ENCODE results near the gene HEATR5B.
"Not testable (repeated sequence)": the region's sequence is repeated elsewhere in the genome, so short reads cannot be mapped to it uniquely, and the experiment has no call there.

Gene HEATR5B

DNA sequence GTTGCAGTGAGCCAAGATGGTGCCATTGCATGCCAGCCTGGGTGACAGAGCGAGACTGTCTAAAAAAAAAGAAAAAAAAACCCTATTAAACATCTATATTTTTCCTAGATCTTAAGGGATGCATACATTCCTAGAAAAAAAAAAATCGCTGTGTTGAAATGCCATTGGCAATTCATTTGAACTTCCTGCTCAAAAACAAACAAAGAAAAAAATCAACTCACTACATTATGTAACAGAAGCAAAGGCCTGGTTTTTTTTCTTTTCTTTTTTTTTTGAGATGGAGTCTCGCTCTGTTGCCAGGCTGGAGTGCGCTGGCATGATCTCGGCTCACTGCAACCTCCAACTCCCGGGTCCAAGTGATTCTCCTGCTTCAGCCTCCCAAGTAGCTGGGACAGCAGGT lies 96.2 kb downstream of the HEATR5B start:
- no peak for DNase-seq (ENCODE audit: low read depth in 3 of 3, low spot score in 1 of 3)

GRCh38 chr2:36982467-36982866 lies 101.7 kb downstream of the HEATR5B start:
- no peak for DNase-seq (ENCODE audit: low read depth in 3 of 3, low spot score in 1 of 3)

- no peak for DNase-seq (ENCODE audit: low read depth in 3 of 3, low spot score in 1 of 3)
Observed at GRCh38 chr2:36981911-36982310, 102.3 kb downstream of the HEATR5B start.

DNA sequence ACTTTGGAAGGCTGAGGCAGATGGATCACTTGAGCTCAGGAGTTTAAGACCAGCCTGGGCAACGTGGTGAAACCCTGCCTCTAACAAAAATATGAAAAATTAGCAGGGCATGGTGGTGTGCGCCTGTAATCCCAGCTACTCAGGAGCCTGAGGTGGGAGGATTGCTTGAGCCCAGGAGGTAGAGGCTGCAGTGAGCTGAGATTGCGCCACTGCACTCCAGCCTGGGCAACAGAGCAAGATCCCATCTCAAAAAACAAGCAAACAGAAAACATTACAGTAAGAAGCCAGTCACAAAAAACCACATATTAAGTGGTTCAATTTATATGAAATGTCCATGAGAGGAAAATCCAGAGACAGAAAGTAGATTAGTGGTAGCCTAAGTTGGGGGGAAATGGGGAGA lies 105.2 kb downstream of the HEATR5B start:
- not testable (repeated sequence) for DNase-seq (ENCODE audit: low read depth in 3 of 3, low spot score in 1 of 3)

DNA sequence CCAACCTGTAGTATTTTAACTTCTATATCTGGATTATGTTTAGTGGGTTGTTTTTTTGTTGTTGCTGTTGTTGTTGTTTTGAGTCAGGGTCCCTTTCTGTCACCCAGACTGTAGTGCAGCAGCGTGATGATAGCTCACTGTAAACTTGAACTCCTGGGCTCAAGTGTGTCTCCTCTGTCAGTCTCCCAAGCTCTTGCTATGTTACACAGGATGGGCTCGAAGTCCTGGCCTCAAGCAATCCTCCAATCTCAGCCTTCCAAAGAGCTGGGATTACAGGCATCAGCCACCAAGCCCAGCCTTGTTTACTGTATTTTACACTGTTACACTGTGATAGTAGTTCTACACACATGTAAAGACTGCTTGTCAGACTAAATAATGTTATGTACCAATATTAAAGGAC lies 108.1 kb downstream of the HEATR5B start:
- DNase-seq (ENCODE audit: low read depth in 3 of 3, low spot score in 1 of 3) = no peak

- DNase-seq (ENCODE audit: low read depth in 3 of 3, low spot score in 1 of 3) = no peak
Observed at GRCh38 chr2:36975306-36975705, 108.9 kb downstream of the HEATR5B start.

DNA sequence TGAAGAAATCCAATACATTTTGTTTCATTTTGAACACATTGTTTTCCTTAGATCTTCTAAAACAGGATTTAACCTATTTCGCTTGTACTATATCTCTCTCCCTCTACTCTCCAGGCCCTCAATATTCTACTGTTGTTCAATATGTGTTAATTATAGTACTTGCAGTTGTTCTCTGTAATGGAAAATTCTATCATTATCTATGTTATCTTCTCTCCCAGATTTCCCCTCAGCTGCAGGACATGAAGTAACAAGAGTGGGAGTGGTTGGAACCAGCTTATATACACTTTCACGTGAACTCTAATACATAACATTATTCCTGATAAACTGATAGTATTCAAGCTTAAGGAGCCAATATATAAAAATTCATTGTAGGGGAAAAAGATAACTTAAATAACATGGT lies 110.9 kb downstream of the HEATR5B start:
- no peak for DNase-seq (ENCODE audit: low read depth in 3 of 3, low spot score in 1 of 3)

GRCh38 chr2:36971990-36972389 lies 112.2 kb downstream of the HEATR5B start:
- DNase-seq (ENCODE audit: low read depth in 3 of 3, low spot score in 1 of 3) = no peak

DNA sequence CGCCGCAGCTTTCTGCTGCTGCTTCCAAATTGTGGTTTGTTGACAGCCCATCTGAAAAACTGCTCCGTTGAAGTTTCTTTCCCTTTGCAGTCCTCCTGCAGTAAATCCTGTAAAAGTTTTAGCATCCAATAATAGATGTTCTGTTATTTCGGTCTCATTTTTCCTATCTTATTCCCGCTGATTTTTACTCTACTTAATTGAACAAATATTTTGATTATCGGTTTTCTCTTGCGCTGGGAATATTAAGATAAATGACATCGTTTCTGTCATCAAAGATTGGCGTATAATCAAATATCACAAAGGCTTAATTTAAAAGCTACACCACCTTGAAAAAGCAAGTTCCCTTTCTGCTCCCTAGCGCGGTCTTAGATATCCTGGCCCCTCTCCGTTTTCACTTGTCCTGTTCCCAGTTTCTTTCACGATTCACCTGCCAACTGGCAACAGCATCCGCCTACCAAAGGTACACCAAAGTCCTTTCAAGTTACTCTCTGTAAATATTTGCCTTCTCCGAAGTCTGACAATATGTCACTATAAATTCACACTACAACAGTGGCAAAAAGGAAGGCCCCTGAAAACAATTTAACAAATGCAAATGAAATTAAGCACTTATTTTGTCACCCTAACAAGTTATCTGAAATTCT lies 116.8 kb downstream of the HEATR5B start:
- DNase-seq (ENCODE audit: low read depth in 3 of 3, low spot score in 1 of 3) = no peak

DNA sequence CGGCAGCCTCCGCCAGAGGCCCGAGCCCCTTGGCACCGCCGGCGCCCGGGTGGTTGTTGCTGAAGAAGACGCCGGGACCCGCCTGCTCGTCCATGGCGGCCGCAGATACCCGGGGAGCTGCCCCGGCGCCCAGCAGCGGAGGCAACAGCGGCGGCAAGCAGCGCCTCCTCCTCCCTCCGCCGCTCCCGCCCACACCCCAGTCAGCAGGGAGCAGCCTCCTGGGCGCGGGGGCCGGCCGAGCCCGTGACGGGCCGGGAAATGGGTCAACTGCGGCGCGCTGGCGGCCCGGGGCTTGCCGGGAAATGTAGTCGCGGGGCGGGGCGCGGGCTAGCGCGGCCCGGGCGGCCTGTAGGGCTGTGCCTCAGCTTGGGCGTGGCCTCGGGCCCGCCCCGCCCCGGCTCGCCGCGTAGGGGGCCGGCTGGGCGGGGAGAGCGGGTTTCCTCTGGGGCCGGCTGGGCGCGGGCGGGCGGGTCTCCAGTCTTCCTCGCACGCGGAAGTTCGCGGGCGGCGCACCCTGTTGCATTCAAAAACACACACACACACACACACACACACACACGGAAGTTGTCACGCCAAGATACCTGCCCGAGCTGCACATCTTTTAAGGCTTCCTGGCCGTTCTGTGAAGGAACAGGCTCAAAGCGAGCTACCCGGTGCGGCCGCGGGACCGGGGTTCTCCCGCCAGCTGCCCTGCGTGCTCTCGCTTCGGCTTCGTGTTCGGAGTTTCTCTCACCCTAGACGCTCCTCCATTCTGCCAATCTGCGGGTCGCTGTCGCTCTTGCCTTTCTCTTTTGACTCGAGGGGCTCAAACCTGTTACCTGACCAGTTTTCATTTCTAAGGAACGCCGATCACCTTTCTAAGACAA lies 117.6 kb downstream of the HEATR5B start, which contains the start of gene STRN:
TSS of gene STRN (minus strand) at position 167 of the 866 bp plus-strand sequence. CDS start at position 94, 73 bp downstream.
- peak; percentile 91 to 97 (median 94) for DNase-seq (ENCODE audit: low read depth in 3 of 3, low spot score in 1 of 3)

- peak in 2 of 3 donors; percentile 10 to 36 for DNase-seq (ENCODE audit: low read depth in 3 of 3, low spot score in 1 of 3)
Observed at GRCh38 chr2:36965751-36966369, 118.3 kb downstream of the HEATR5B start.

DNA sequence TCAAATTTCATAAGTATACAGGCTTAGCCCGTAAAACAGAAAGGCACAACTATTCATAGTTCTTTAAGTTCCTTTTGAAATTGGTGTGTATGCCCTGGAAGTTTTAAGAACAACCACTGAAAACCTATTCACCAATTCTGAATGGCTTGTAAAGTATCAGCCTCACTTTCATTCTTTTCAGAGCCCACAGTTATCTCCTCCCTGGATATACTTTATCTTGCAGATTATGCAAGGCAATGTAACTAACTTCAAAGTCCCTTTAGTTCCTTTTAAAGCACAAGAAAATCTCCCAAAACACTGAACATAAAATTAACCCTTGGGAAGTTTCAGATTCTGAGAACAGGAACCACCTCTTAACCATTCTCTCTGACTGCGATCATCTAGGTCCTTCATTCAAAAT lies 119.0 kb downstream of the HEATR5B start:
- no peak for DNase-seq (ENCODE audit: low read depth in 3 of 3, low spot score in 1 of 3)

DNA sequence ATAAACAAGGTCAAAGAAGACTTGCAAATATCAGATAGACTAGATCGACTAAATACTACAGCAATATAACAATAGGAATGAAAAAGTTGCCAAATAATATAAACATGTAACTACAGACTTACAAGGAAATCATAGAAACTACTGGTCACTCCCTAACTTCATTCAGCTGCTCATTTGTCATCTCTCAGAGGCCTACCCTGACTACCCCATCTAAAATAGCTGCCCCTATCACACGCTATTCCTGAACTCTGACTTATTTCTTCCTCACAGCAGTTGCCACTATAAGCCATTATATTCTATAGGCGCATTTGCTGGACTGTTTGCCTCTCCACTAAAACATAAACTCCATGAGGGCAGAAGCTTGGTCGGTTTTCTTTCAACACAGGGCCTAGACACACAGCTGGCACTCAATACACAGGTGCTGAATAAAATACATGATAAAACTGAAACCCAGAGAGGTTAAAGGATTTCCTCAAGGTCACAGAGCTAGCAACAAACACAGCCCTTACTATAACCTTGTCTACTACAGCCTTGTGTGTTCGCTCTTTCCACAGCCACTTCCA lies 119.6 kb downstream of the HEATR5B start:
- no peak for DNase-seq (ENCODE audit: low read depth in 3 of 3, low spot score in 1 of 3)

GRCh38 chr2:36963734-36964133 lies 120.4 kb downstream of the HEATR5B start:
- DNase-seq (ENCODE audit: low read depth in 3 of 3, low spot score in 1 of 3) = no peak

- no peak for DNase-seq (ENCODE audit: low read depth in 3 of 3, low spot score in 1 of 3)
Observed at GRCh38 chr2:36963106-36963505, 121.1 kb downstream of the HEATR5B start.

- no peak for DNase-seq (ENCODE audit: low read depth in 3 of 3, low spot score in 1 of 3)
Observed at GRCh38 chr2:36960773-36961172, 123.4 kb downstream of the HEATR5B start.

DNA sequence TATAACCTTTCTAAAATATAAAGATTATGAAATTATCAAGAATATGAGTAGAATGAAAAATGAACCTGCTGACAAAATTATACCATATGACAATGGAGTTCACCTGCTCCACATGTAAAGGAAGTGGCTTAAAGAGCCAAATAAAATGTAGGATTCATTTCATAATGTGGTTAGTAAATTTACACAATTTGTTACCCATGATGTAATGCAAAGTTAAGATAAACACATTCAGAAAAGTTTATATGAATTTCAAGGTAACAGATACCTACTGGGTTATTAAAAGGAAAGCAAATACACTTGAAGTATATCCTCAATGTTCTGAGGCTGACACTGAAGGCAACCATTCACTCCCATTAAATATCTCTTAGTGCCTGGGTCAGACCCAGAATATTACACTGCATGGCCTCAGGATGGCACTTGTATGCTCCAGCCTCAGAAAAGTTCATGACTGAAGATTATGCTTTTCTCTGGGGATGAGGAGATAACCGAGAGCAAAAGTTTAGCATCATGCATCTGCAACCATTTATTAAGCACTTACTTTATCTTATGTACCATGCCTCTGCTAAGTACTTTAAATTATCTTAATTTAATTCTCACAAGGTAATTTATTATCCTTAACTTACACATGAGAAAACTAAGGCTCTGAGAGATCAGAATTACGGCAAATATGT lies 124.0 kb downstream of the HEATR5B start:
- DNase-seq (ENCODE audit: low read depth in 3 of 3, low spot score in 1 of 3) = no peak

DNA sequence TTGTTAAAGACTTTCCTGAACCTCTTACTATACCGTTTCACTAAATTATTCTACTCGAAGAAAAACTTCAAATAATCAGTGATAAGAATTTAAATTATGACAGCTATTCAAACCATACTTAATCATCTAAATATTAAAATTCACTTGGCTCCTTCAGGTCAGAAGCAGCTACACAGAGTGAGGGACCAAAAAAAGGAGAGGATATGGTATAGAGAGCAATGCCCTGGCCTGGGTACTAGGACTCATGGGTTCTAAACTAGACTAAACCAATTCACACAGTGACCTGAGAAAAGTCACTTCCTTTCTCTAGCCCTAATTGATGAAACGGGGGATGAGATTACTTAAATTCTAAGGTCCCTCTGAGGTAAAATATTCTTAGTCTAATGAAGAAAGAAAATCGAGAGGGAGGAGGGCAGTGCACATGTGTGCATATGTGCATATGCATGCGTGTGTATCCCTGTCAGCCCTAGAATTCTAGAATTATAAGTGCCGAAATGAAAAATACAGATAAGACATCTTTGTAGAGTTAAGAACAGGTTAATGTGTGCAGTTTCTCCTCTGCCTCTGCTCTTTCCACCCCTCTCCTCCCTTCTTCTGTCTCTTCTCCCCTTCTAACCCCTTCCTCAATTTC lies 129.1 kb downstream of the HEATR5B start:
- no peak for DNase-seq (ENCODE audit: low read depth in 3 of 3, low spot score in 1 of 3)

- no peak for DNase-seq (ENCODE audit: low read depth in 3 of 3, low spot score in 1 of 3)
Observed at GRCh38 chr2:36952748-36953197, 131.4 kb downstream of the HEATR5B start.

- no peak for DNase-seq (ENCODE audit: low read depth in 3 of 3, low spot score in 1 of 3)
Observed at GRCh38 chr2:36951574-36951973, 132.6 kb downstream of the HEATR5B start.

Data from stimulated activated CD4-positive, alpha-beta T cell treated with anti-CD3 and anti-CD28 coated beads, TNF-alpha, amount 100 ng/mL, for 1 hour (primary cell).